Measurements from ENCODE around the gene IL11. TPM values are rescaled to one million over a fixed set of nuclear protein-coding genes. Genes with fewer than 3 reads are reported as not detected.

IL11 gene
- total and polyA plus RNA-seq, 2 experiments from 2014 or later: 4.4 to 6.6 TPM

DNA sequence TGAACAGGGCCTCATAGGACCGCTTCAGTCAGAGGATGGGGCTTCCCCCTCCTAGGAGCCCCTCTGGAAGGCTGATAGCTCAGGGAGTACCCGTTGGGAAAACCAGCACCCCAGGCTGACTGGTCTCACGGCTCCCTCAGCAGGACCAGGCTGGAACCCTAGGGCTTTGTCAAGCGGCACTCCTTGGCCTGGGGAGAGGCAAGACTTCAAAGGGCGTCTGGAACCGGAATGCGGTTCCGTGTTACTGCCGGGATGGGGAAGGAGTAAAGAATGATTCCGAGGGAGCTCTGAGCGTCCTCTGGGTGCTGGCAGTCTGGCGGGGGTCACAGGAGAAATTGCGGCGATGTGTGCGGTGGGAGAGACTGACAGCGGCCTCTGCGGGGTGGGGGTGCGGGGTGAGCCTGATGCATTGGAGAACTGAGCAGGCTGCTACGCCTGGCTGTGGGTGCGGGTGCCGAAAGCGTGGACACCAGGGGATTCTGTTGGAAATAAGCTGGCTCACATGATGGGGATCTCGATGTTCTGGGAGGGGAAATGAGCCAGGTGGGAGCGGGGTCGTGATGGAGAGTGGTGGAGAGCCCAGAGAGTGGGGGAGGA is 17.6 kb downstream of the IL11 start:
- Histone ChIP-seq H3K27ac (no peak overlapping the region), H3K4me1 (ENCODE audit: insufficient read depth) (peaks cover 14% of the 10 kb centered on the region), H3K4me2 (no peak overlapping the region), H3K79me2 (no peaks in the 10 kb centered on the region), H3K27me3 (peaks cover 54% of the 10 kb centered on the region), H3K36me3 (replicated peaks; ENCODE audit: insufficient read depth, low read depth) (no peaks in the 10 kb centered on the region), H2AFZ (no peak overlapping the region), H3K9me3 (ENCODE audit: low read depth) (no peaks in the 10 kb centered on the region), H3K4me3 (no peak overlapping the region), H4K20me1 (ENCODE audit: insufficient read depth, poor library complexity, severe bottlenecking) (no peaks in the 10 kb centered on the region), H3K9me2 (replicated peaks; ENCODE audit: insufficient read depth) (no peaks in the 10 kb centered on the region)
- 80% methylated on average over 25 of the region's 25 CpGs for WGBS (ENCODE audit: low lambda C conversion rate, missing lambda C conversion rate)
- TF ChIP-seq EZH2 (IDR thresholded peaks at IDR 0.05; ENCODE audit: borderline replicate concordance) (no peak), CTCF (IDR thresholded peaks at IDR 0.05; ENCODE audit: poor library complexity) (no peak), EZH2phosphoT487 (IDR thresholded peaks at IDR 0.05; ENCODE audit: low read depth, severe bottlenecking, unreplicated experiment) (no peak)
- DNase-seq (ENCODE audit: low spot score): no peak

- no peak overlapping the region for H2AFZ ChIP-seq
- H3K27me3 ChIP-seq: peaks cover 50% of the 10 kb centered on the region
- no peak for TF ChIP-seq CTCF (IDR thresholded peaks at IDR 0.05; ENCODE audit: poor library complexity)
- no peak for TF ChIP-seq EZH2 (IDR thresholded peaks at IDR 0.05; ENCODE audit: borderline replicate concordance)
- TF ChIP-seq EZH2phosphoT487 (IDR thresholded peaks at IDR 0.05; ENCODE audit: low read depth, severe bottlenecking, unreplicated experiment): no peak
- no peaks in the 10 kb centered on the region for H3K36me3 ChIP-seq (replicated peaks; ENCODE audit: insufficient read depth, low read depth)
- H3K4me1 ChIP-seq (ENCODE audit: insufficient read depth): peaks cover 14% of the 10 kb centered on the region
- no peak overlapping the region for H3K4me2 ChIP-seq
- no peaks in the 10 kb centered on the region for H3K79me2 ChIP-seq
- no peaks in the 10 kb centered on the region for H3K9me3 ChIP-seq (ENCODE audit: low read depth)
- H3K9me2 ChIP-seq (replicated peaks; ENCODE audit: insufficient read depth): no peaks in the 10 kb centered on the region
- WGBS (ENCODE audit: low lambda C conversion rate, missing lambda C conversion rate): 85% methylated on average over 6 of the region's 6 CpGs
- no peaks in the 10 kb centered on the region for H4K20me1 ChIP-seq (ENCODE audit: insufficient read depth, poor library complexity, severe bottlenecking)
- no peak overlapping the region for H3K27ac ChIP-seq
- no peak overlapping the region for H3K4me3 ChIP-seq
- DNase-seq (ENCODE audit: low spot score): no peak
Observed at GRCh38 chr19:55352040-55352439, 18.2 kb downstream of the IL11 start.

GRCh38 chr19:55350620-55351315 is 19.5 kb downstream of the IL11 start:
- no peaks in the 10 kb centered on the region for H3K9me2 ChIP-seq (replicated peaks; ENCODE audit: insufficient read depth)
- TF ChIP-seq EZH2 (IDR thresholded peaks at IDR 0.05; ENCODE audit: borderline replicate concordance): no peak
- TF ChIP-seq CTCF (IDR thresholded peaks at IDR 0.05; ENCODE audit: poor library complexity): no peak
- no peak for TF ChIP-seq EZH2phosphoT487 (IDR thresholded peaks at IDR 0.05; ENCODE audit: low read depth, severe bottlenecking, unreplicated experiment)
- no peak overlapping the region for H3K27ac ChIP-seq
- no peaks in the 10 kb centered on the region for H3K79me2 ChIP-seq
- no peak overlapping the region for H2AFZ ChIP-seq
- H3K9me3 ChIP-seq (ENCODE audit: low read depth): no peaks in the 10 kb centered on the region
- H3K27me3 ChIP-seq: peaks cover 38% of the 10 kb centered on the region
- WGBS (ENCODE audit: low lambda C conversion rate, missing lambda C conversion rate): 87% methylated on average over 11 of the region's 11 CpGs
- peaks cover 14% of the 10 kb centered on the region for H3K4me1 ChIP-seq (ENCODE audit: insufficient read depth)
- H3K4me3 ChIP-seq: no peak overlapping the region
- no peaks in the 10 kb centered on the region for H3K36me3 ChIP-seq (replicated peaks; ENCODE audit: insufficient read depth, low read depth)
- no peak for DNase-seq (ENCODE audit: low spot score)
- H4K20me1 ChIP-seq (ENCODE audit: insufficient read depth, poor library complexity, severe bottlenecking): no peaks in the 10 kb centered on the region
- H3K4me2 ChIP-seq: no peak overlapping the region

Data from hepatocyte (in vitro differentiated cells).